Measurements from ENCODE around the gene TTC21A.

The TTC21A gene

DNA sequence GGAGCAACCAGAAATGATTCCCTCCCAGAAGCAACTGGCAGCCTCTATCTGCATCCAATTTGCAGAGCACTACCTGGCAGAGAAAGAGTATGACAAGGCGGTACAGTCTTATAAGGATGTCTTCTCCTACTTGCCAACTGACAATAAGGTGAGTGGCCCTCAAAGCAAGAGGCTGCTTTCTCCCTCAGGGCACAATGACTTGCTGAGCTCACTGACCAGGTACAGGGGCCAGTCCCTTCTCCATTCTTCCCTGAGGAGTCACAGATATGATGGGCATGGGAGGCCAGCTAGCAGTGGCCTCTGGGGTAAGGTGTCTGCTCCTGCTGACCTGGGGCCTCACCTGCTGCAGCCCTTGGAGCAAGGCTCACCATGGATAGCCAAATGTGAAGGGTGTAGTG, 25.6 kb downstream of the TTC21A start:
- no peak overlapping the region for H3K4me3 ChIP-seq (ENCODE audit: low read length)
- H3K9ac ChIP-seq (ENCODE audit: low read length): no peak overlapping the region
- no peaks in the 10 kb centered on the region for H3K9me3 ChIP-seq (ENCODE audit: control insufficient read depth, low read depth, low read length)
- no peaks in the 10 kb centered on the region for H3K36me3 ChIP-seq (ENCODE audit: control insufficient read depth, low read depth, low read length)
- no peaks in the 10 kb centered on the region for H3K27me3 ChIP-seq (ENCODE audit: control insufficient read depth, insufficient read depth, low read length)
- no peak overlapping the region for H3K27ac ChIP-seq (ENCODE audit: low read length)
- no peaks in the 10 kb centered on the region for H3K4me1 ChIP-seq (ENCODE audit: control insufficient read depth, low read depth, low read length)

GRCh38 chr3:39133822-39134221, 26.3 kb downstream of the TTC21A start:
- H3K36me3 ChIP-seq (ENCODE audit: control insufficient read depth, low read depth, low read length): no peaks in the 10 kb centered on the region
- H3K27me3 ChIP-seq (ENCODE audit: control insufficient read depth, insufficient read depth, low read length): no peaks in the 10 kb centered on the region
- H3K9ac ChIP-seq (ENCODE audit: low read length): no peak overlapping the region

DNA sequence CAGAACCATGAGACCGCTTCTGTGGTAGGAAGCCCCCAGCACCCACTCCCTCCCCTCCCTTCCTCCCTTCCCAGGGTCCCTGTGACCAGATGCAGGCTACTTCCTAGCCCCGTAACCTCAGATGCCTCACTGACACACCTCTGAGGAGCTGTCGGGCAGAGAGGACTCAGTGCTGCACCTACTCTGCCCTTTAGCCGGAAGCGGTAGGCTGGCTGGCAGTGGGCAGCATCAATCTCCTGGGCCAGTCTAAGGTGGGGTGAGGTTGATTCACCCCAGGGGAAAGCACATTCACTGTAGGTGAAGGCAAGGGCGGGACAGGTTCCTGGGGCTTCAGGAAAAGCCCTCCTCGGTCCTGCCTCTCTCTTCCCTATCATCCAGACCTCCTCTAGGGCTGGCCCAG, 26.8 kb downstream of the TTC21A start:
- no peak overlapping the region for H3K9ac ChIP-seq (ENCODE audit: low read length)
- H3K4me1 ChIP-seq (ENCODE audit: control insufficient read depth, low read depth, low read length): no peaks in the 10 kb centered on the region
- H3K9me3 ChIP-seq (ENCODE audit: control insufficient read depth, low read depth, low read length): no peaks in the 10 kb centered on the region
- H3K4me3 ChIP-seq (ENCODE audit: low read length): no peak overlapping the region
- no peaks in the 10 kb centered on the region for H3K27me3 ChIP-seq (ENCODE audit: control insufficient read depth, insufficient read depth, low read length)
- H3K27ac ChIP-seq (ENCODE audit: low read length): no peak overlapping the region
- no peaks in the 10 kb centered on the region for H3K36me3 ChIP-seq (ENCODE audit: control insufficient read depth, low read depth, low read length)

More at GRCh38 chr3:39133822-39134221, 26.3 kb downstream of the TTC21A start:
- Histone ChIP-seq H3K9me3 (ENCODE audit: control insufficient read depth, low read depth, low read length) (no peaks in the 10 kb centered on the region), H3K4me3 (ENCODE audit: low read length) (no peak overlapping the region), H3K27ac (ENCODE audit: low read length) (no peak overlapping the region), H3K4me1 (ENCODE audit: control insufficient read depth, low read depth, low read length) (no peaks in the 10 kb centered on the region)

DNA sequence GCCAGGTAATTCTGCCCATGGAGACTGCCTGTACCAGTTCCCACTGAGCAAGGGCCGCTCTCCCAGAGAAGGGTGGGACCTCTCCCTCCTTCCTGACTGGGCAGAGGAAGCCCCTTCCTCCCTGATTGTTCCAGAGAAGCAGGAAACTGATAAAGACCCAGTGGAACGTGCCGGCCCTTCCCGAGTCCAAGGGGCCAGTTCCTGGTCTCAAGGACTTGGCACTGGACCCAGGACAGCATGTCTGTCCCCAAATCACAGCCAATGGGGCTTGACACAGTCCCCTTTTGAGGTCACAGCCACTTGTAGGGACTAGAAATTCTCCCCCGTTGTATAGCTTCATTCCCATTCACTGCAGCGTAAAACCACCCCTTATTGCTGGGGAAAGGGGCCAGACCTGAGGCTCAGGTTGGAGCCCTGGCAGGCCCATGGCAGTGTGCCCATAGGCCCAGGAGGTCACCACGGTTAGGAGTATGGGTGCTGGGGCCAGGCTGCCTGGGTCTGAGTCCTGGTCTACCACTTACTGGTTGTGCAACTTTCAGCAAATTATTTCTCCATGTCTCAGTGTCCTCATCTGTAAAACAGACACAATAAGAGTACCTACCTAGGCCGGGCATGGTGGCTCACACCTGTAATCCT, 27.8 kb downstream of the TTC21A start:
- Histone ChIP-seq H3K4me3 (ENCODE audit: low read length) (no peak overlapping the region), H3K27me3 (ENCODE audit: control insufficient read depth, insufficient read depth, low read length) (no peaks in the 10 kb centered on the region), H3K9ac (ENCODE audit: low read length) (no peak overlapping the region), H3K36me3 (ENCODE audit: control insufficient read depth, low read depth, low read length) (no peaks in the 10 kb centered on the region), H3K4me1 (ENCODE audit: control insufficient read depth, low read depth, low read length) (no peaks in the 10 kb centered on the region), H3K9me3 (ENCODE audit: control insufficient read depth, low read depth, low read length) (no peaks in the 10 kb centered on the region), H3K27ac (ENCODE audit: low read length) (no peak overlapping the region)

DNA sequence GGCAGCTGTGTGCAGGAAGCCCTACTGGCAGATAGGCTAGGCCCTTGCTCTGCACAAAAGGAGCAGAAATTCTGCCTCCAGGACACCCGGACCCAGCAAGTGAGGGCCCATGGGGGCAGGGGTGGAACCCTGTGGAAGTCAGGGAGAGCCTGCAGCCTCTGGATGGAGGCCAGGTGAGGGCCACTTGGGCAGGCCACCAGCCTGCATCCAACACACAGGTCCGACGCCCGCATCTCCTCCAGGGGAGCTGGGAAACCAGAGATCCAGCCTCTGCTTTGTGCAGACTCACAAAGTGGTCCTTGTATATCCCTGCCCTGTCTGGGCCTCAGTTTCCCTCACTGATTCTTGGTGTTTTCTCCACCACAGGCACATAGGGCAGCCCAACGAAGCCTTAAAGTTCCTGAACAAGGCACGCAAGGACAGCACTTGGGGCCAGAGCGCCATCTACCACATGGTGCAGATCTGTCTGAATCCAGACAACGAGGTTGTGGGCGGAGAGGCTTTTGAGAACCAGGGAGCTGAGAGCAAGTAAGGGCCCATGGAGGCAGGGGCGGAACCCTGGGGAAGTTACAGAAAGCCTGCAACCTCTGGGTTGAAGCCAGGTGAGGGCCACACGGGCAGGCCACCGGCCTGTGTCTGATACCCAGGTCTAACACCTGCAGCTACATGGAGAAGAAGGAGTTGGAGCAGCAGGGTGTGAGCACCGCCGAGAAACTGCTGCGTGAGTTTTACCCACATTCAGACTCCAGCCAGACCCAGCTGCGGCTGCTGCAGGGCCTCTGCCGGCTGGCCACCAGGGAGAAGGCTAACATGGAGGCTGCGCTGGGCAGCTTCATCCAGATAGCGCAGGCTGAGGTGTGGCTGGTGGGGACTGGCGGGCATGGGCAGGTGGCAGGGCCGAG, 29.3 kb downstream of the TTC21A start:
- H3K27ac ChIP-seq (ENCODE audit: low read length): no peak overlapping the region
- H3K9ac ChIP-seq (ENCODE audit: low read length): no peak overlapping the region
- H3K36me3 ChIP-seq (ENCODE audit: control insufficient read depth, low read depth, low read length): no peaks in the 10 kb centered on the region
- no peaks in the 10 kb centered on the region for H3K4me1 ChIP-seq (ENCODE audit: control insufficient read depth, low read depth, low read length)
- no peaks in the 10 kb centered on the region for H3K27me3 ChIP-seq (ENCODE audit: control insufficient read depth, insufficient read depth, low read length)
- H3K4me3 ChIP-seq (ENCODE audit: low read length): no peak overlapping the region
- H3K9me3 ChIP-seq (ENCODE audit: control insufficient read depth, low read depth, low read length): no peaks in the 10 kb centered on the region

DNA sequence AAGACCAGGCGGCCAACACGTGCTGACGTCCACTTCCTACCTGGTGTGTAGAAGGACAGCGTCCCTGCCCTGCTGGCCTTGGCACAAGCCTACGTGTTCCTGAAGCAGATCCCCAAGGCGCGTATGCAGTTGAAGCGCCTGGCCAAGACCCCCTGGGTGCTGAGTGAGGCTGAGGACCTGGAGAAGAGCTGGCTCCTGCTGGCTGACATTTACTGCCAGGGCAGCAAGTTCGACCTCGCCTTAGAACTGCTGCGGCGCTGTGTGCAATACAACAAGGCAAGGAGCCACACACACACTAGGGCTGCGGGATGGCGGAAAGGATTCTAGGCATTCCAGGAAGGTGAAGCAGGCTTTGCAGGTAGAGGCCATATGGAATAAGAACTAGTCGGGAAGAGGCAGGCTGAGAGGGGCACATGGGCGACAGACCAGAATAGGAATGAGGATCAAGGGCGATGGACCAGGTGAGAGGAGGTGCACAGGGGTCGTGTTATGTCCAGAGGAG, 30.0 kb downstream of the TTC21A start:
- no peaks in the 10 kb centered on the region for H3K27me3 ChIP-seq (ENCODE audit: control insufficient read depth, insufficient read depth, low read length)
- H3K36me3 ChIP-seq (ENCODE audit: control insufficient read depth, low read depth, low read length): peaks cover 3% of the 10 kb centered on the region
- no peak overlapping the region for H3K4me3 ChIP-seq (ENCODE audit: low read length)
- H3K27ac ChIP-seq (ENCODE audit: low read length): no peak overlapping the region
- no peak overlapping the region for H3K9ac ChIP-seq (ENCODE audit: low read length)
- no peaks in the 10 kb centered on the region for H3K4me1 ChIP-seq (ENCODE audit: control insufficient read depth, low read depth, low read length)
- no peaks in the 10 kb centered on the region for H3K9me3 ChIP-seq (ENCODE audit: control insufficient read depth, low read depth, low read length)

- Histone ChIP-seq H3K9ac (ENCODE audit: low read length) (no peak overlapping the region), H3K36me3 (ENCODE audit: control insufficient read depth, low read depth, low read length) (peaks cover 10% of the 10 kb centered on the region), H3K9me3 (ENCODE audit: control insufficient read depth, low read depth, low read length) (no peaks in the 10 kb centered on the region), H3K27me3 (ENCODE audit: control insufficient read depth, insufficient read depth, low read length) (no peaks in the 10 kb centered on the region), H3K4me1 (ENCODE audit: control insufficient read depth, low read depth, low read length) (no peaks in the 10 kb centered on the region), H3K27ac (ENCODE audit: low read length) (no peak overlapping the region), H3K4me3 (ENCODE audit: low read length) (no peak overlapping the region)
These were observed 30.7 kb downstream of the TTC21A start for GRCh38 chr3:39137991-39138803.

DNA sequence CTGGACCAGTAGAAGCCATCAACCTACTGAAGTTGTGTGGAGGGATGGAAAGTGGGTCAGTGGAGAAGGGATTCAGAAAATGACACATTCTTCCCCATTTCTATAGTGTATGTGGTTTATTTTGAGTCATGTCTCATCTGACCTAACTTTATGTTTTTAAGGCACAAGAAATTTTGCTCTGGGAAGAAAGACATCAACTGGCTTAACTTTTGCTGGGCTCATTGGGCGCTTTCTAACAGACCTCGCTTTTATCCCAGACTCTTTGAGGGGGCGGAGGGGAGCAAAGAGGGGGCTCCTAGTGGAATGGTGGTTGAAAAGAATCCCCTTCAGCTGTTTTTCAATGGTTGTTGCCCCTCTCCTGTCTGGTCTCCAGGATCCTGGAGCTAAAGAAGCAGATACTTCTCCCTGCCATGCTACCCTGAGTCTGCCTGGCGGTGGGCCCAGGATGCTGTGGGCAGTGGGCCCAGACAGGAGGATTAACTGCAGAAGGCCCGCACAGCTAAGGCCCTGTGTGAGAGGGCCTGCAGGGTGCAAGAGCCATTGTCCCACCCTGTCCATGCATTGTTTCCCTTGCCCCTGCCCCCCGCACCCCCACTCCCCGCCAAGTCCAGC, 31.4 kb downstream of the TTC21A start:
- Histone ChIP-seq H3K36me3 (ENCODE audit: control insufficient read depth, low read depth, low read length) (peaks cover 17% of the 10 kb centered on the region), H3K4me3 (ENCODE audit: low read length) (no peak overlapping the region), H3K9ac (ENCODE audit: low read length) (no peak overlapping the region), H3K27me3 (ENCODE audit: control insufficient read depth, insufficient read depth, low read length) (no peaks in the 10 kb centered on the region), H3K27ac (ENCODE audit: low read length) (no peak overlapping the region), H3K4me1 (ENCODE audit: control insufficient read depth, low read depth, low read length) (no peaks in the 10 kb centered on the region), H3K9me3 (ENCODE audit: control insufficient read depth, low read depth, low read length) (no peaks in the 10 kb centered on the region)

DNA sequence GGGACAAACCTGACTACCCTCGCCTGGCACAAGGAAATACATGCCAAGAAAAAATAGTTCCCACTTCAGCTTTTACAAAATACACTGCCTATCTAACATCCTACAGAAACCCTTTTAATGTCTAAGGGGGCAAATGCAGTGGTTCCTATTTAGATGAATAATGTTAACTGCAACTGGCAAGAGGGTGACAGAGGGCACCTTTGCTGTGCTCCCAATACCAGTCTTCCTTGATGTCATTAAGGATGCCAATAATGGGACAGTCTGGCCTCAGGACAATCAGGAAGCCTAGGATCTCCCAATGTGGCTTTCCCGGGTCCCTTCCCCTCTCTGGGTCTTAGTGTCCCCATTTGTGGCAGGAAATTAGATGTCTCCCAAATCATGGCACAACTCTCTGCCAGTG, 32.0 kb downstream of the TTC21A start:
- H3K9ac ChIP-seq (ENCODE audit: low read length): no peak overlapping the region
- peaks cover 22% of the 10 kb centered on the region for H3K36me3 ChIP-seq (ENCODE audit: control insufficient read depth, low read depth, low read length)
- H3K9me3 ChIP-seq (ENCODE audit: control insufficient read depth, low read depth, low read length): no peaks in the 10 kb centered on the region
- H3K27me3 ChIP-seq (ENCODE audit: control insufficient read depth, insufficient read depth, low read length): no peaks in the 10 kb centered on the region
- H3K27ac ChIP-seq (ENCODE audit: low read length): no peak overlapping the region
- H3K4me1 ChIP-seq (ENCODE audit: control insufficient read depth, low read depth, low read length): no peaks in the 10 kb centered on the region
- no peak overlapping the region for H3K4me3 ChIP-seq (ENCODE audit: low read length)

DNA sequence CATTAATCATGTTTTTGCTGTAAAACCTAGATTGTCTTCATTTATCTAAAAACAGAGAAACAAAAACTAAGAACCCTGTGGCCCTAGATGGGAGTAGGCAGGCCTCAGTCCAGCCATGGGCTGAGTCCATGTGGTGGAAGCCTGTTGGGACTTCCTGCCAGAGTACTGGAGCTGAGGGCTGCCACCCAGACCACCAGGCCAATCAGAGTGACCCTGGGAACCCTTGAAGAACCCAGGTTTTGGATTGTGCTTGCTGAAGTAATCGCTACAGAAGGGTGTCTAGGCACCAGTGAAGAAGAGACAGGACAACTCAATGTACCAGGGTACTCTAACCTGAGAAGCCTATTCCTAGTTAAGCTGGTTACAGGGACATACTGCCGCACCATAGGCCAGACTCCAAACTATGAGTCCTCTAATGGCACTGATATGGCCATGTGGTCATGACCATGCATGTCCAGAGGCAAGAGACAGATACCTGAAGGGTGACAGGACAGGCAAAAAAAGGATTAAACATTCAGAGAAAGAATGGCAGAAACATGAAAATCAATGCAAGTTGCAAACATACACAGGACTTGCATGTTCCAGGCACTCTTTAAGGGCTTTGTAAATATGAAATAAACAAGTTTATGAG, 33.0 kb downstream of the TTC21A start:
- Histone ChIP-seq H3K36me3 (ENCODE audit: control insufficient read depth, low read depth, low read length) (peaks cover 32% of the 10 kb centered on the region), H3K27me3 (ENCODE audit: control insufficient read depth, insufficient read depth, low read length) (no peaks in the 10 kb centered on the region), H3K9ac (ENCODE audit: low read length) (no peak overlapping the region), H3K4me3 (ENCODE audit: low read length) (no peak overlapping the region), H3K27ac (ENCODE audit: low read length) (no peak overlapping the region), H3K9me3 (ENCODE audit: control insufficient read depth, low read depth, low read length) (no peaks in the 10 kb centered on the region), H3K4me1 (ENCODE audit: control insufficient read depth, low read depth, low read length) (no peaks in the 10 kb centered on the region)
